Measurements from ENCODE around the gene TRDN. TPM values are rescaled to one million over a fixed set of nuclear protein-coding genes. Genes with fewer than 3 reads are reported as not detected.
A peak's percentile ranks its signal among the peaks of the same experiment; 100 is the strongest.

The TRDN gene
- total RNA-seq, 1 experiment from 2014 or later: 3.4 TPM

DNA sequence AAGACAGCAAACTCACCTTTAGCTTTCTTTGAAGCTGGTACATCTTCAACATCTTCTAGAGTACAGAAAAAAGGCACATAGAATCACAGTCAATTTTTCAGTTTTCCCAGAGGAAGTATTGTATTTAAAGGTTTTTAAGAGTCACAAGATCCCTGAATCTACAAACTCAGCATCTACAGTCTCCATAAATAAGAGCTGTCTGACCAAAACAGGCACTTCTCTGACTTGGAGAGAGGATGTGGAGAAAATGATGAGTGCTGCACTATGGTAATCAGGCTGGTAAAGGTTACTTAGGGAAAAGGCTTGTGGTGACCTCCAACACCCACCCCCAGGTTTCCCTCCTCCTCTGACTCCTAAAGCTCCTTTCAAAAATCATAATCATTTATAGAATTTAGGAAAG, 412.7 kb downstream of the TRDN start:
- DNase-seq: no peak
- H3K36me3 ChIP-seq (replicated peaks; ENCODE audit: control insufficient read depth, insufficient read depth, low read length): no peaks in the 10 kb centered on the region
- H3K27me3 ChIP-seq (ENCODE audit: control insufficient read depth, insufficient read depth, low read length): no peaks in the 10 kb centered on the region
- H3K4me3 ChIP-seq (ENCODE audit: insufficient read depth, low read depth, low read length): no peak overlapping the region

DNA sequence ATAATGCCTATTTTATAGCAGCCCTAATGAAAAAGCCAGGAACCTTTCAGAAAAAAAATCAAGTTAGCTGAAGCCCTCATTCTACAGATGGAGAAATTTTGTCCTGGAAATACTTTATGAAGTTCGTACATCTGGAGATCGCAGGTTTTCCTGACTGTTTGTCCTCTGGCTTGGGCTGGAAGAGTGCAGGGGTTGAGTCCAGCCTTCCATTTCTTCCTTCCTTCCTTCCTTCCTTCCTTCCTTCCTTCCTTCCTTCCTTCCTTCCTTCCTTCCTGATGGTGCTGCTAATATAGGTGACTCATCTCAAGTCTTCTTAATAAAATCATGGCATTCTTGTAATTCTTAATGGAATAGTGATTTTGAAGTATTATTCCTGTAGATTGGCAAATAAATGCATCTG, 413.3 kb downstream of the TRDN start:
- no peaks in the 10 kb centered on the region for H3K36me3 ChIP-seq (replicated peaks; ENCODE audit: control insufficient read depth, insufficient read depth, low read length)
- no peak for DNase-seq
- no peak overlapping the region for H3K4me3 ChIP-seq (ENCODE audit: insufficient read depth, low read depth, low read length)
- H3K27me3 ChIP-seq (ENCODE audit: control insufficient read depth, insufficient read depth, low read length): no peaks in the 10 kb centered on the region

DNA sequence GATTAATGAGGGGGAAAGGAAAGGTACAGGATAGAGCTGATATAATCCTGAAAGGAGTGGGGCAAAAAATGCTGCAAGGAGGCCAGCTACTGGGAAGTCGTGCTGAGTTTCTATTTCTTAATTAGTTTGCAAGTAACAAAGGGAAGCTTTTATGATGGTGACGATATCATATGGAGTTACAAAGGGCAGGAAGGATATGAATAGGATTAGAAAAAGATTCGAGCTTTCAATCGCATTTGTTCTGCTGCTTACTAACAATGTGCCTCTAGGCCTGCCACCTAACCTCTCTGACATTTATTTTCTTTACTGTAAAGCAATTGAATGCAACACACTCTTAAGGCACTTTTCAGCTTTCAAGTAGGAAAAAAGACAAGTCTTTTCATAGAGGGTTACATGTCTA, 421.5 kb downstream of the TRDN start:
- DNase-seq: no peak
- H3K27me3 ChIP-seq (ENCODE audit: control insufficient read depth, insufficient read depth, low read length): no peaks in the 10 kb centered on the region
- H3K36me3 ChIP-seq (replicated peaks; ENCODE audit: control insufficient read depth, insufficient read depth, low read length): no peaks in the 10 kb centered on the region
- H3K4me3 ChIP-seq (ENCODE audit: insufficient read depth, low read depth, low read length): no peak overlapping the region

DNA sequence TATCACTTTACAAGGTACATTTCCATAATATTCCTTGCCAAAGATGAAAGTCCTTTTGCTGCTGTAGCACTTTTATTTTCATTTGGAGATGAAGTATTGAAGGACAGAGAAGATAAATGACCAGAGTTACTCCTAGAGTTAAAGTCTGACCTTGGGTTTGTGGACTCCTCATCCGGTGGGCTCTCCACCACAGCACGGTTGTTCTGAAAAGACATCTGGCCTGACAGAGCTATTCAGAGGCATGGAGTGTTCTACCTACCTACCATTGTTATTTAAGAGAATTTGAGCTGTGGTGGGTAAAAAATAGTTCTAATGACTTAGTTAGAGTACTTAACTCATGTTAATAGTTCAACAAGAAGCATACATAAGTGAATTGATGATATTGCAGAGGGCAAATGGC, 422.3 kb downstream of the TRDN start:
- no peaks in the 10 kb centered on the region for H3K27me3 ChIP-seq (ENCODE audit: control insufficient read depth, insufficient read depth, low read length)
- no peak for DNase-seq
- H3K4me3 ChIP-seq (ENCODE audit: insufficient read depth, low read depth, low read length): no peak overlapping the region
- no peaks in the 10 kb centered on the region for H3K36me3 ChIP-seq (replicated peaks; ENCODE audit: control insufficient read depth, insufficient read depth, low read length)

DNA sequence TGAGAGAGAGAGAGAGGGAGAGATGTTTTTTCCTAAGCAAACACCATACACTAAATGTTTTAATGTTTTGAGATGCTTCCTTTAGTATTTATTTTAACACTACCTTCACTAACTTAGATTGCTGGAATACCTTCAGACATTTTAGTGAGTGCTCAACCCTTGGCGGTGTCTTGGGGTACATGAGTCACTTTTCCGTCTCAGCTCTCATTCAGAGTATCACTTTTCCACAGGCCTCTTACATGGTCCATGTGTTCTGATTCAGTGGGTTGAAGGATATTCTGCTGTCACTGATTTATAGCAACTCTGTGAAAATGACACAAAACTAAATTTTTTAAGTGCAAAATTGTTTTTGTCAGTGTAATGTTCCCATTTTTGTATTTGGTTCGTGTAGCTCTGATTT, 422.8 kb downstream of the TRDN start:
- Histone ChIP-seq H3K4me3 (ENCODE audit: insufficient read depth, low read depth, low read length) (no peak overlapping the region), H3K36me3 (replicated peaks; ENCODE audit: control insufficient read depth, insufficient read depth, low read length) (no peaks in the 10 kb centered on the region), H3K27me3 (ENCODE audit: control insufficient read depth, insufficient read depth, low read length) (no peaks in the 10 kb centered on the region)
- DNase-seq: no peak

DNA sequence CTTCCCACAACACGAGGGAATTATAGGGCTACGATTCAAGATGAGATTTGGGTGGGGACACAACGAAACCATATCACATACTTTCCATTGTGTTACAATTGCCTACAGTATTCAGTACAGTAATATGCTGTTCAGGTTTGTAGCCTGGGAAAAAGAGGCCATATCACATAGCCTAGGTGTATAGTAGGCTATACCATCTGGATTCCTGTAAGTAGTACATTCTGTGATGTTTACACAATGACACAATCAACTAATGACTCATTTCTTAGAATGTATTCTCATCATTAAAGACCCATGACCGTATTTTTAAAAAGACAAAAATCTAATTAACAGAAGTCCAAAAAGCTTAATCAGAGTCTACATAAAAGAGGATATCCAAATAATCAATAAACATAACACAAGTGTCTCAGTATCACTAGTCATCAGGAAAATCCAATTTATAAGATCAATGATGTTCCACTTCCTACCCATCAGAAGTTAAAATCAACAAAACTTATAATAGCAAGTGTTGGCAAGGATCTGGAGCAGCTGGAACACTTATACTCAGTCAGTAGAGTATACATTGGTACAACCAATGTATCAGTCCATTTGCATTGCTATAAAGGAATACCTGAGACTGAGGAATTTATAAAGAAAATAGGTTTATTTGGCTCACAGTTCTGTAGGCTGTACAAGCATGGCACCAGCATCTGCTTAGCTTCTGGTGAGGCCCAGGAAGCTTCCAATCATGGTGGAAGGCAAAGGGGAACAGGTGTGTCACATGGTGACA, 424.8 kb downstream of the TRDN start:
- no peaks in the 10 kb centered on the region for H3K36me3 ChIP-seq (replicated peaks; ENCODE audit: control insufficient read depth, insufficient read depth, low read length)
- no peak overlapping the region for H3K4me3 ChIP-seq (ENCODE audit: insufficient read depth, low read depth, low read length)
- no peaks in the 10 kb centered on the region for H3K27me3 ChIP-seq (ENCODE audit: control insufficient read depth, insufficient read depth, low read length)
- no peak for DNase-seq

DNA sequence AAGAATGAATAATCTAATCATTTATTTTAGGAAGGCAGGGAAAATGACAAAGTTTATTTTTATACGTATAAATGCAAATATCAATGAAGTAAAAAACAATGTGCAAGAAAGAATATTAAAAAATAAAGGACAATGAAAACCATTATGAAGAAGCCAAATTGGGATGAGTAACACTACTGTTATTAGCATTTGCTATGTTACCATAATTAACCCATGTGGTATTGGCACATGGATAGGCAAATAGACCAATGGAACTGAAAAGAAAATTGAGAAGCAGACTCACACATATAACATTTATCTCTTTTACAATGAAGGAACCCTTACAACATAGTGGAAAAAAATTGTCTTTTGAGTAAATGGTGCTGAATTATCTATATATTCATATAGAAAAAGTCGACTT, 426.1 kb downstream of the TRDN start:
- no peak for DNase-seq
- Histone ChIP-seq H3K27me3 (ENCODE audit: control insufficient read depth, insufficient read depth, low read length) (no peaks in the 10 kb centered on the region), H3K4me3 (ENCODE audit: insufficient read depth, low read depth, low read length) (no peak overlapping the region), H3K36me3 (replicated peaks; ENCODE audit: control insufficient read depth, insufficient read depth, low read length) (no peaks in the 10 kb centered on the region)

DNA sequence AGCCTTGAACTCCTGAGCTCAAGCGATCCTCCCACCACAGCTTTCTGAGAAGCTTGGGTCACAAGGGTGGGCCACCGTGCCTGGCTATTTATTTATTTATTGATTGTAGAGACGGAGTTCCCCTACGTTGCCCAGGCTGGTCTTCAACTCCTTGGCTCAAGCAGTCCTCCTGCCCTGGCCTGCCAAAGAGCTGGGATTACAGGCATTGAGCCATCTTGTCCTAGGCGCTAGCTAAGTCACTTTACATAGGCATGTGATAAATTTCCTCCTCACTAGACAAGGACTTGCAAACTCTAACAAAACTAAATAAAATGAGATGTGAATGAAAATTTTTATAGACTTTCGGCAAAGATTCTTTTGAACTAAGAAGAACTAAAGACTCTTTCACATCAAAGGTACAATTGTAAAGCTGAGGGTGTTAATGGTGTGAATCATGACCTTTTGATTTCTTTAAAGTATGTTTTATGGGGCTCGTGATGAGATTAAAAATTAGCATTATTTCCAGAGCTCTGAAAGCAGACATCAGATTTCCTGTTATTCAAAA, 428.7 kb downstream of the TRDN start:
- Histone ChIP-seq H3K36me3 (replicated peaks; ENCODE audit: control insufficient read depth, insufficient read depth, low read length) (no peaks in the 10 kb centered on the region), H3K27me3 (ENCODE audit: control insufficient read depth, insufficient read depth, low read length) (no peaks in the 10 kb centered on the region), H3K4me3 (ENCODE audit: insufficient read depth, low read depth, low read length) (no peak overlapping the region)
- DNase-seq: no peak

DNA sequence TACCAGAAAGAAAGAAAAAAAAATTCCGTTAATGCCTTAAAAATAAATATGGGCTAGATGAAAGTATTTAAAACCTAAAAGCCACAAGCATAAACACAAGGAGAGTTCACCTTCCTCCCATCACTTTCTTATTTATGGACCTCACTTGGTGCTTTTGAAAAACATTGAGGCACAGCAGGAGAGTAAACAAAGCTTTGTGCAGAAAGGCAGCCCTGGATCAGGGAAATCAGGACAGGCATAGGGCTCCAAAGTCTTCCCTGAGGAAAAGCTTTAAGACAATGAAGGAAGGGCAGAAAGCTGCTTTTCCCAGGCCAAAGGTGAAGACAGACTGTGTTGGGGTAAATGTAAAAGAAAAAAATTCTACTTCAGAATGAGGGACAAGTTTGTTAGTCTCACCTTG, 432.8 kb downstream of the TRDN start:
- H3K36me3 ChIP-seq (replicated peaks; ENCODE audit: control insufficient read depth, insufficient read depth, low read length): no peaks in the 10 kb centered on the region
- no peak overlapping the region for H3K4me3 ChIP-seq (ENCODE audit: insufficient read depth, low read depth, low read length)
- no peaks in the 10 kb centered on the region for H3K27me3 ChIP-seq (ENCODE audit: control insufficient read depth, insufficient read depth, low read length)
- DNase-seq: peak; percentile 55

DNA sequence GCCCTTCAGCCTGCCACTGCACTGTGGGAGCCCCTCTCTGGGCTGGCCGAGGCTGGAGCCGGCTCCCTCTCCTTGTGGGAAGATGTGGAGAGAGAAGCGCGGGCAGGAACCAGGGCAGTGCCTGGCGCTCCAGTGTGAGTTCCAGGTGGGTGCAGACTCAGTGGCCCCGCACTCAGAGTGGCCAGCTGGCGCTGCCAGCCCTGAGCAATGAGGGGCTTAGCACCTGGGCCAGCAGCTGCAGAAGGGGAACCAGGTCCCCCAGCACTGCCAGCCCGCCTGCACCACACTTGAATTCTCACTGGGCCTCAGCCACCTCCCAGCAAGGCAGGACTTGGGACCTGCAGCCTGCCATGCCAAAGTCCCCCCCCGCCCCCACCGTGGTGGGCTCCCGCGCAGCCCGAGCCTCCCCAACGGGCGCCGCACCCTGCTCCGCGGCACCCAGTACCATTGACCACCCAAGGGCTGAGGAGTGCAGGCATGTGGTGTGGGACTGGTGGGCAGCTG, 434.8 kb downstream of the TRDN start:
- no peak for DNase-seq
- Histone ChIP-seq H3K4me3 (ENCODE audit: insufficient read depth, low read depth, low read length) (no peak overlapping the region), H3K36me3 (replicated peaks; ENCODE audit: control insufficient read depth, insufficient read depth, low read length) (no peaks in the 10 kb centered on the region), H3K27me3 (ENCODE audit: control insufficient read depth, insufficient read depth, low read length) (no peaks in the 10 kb centered on the region)

DNA sequence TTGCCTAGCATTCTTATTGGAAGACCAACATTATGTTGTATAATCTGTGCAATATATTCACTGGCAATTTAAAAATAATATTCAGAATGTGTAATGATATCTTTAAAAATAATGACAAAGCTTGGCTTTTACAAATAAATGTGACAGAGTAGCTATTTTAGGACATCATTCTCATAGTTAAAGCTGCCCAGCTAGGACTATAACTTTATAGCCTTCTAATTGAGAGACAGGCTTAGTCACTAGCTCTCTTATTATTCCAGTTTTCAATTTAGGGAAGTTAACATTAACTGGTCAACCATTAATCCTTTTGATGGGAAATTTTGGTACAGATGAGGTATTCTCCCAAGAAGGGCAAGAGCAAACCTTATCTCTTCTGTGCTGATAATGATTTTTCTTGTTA, 443.5 kb downstream of the TRDN start:
- Histone ChIP-seq H3K36me3 (replicated peaks; ENCODE audit: control insufficient read depth, insufficient read depth, low read length) (no peaks in the 10 kb centered on the region), H3K4me3 (ENCODE audit: insufficient read depth, low read depth, low read length) (no peak overlapping the region), H3K27me3 (ENCODE audit: control insufficient read depth, insufficient read depth, low read length) (no peaks in the 10 kb centered on the region)
- no peak for DNase-seq

DNA sequence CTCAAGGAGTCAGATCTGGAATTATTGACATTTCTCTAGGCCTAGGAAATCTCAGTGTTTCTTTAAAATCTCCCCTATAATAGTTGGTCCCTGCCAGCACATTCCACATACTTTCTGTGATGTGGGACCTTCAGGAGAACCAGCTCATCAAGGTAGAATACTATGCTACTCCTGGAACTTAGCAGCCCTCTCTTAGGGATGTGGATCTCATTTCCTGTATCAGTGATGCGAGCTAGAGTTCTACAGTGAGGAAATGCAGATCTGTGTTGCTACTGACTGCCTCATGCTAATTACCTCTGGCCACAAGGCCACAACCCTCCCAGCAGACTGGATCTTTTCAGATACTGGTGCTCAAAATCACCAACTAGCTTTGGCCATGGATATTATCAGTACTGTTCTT, 446.9 kb downstream of the TRDN start:
- no peak overlapping the region for H3K4me3 ChIP-seq (ENCODE audit: insufficient read depth, low read depth, low read length)
- DNase-seq: no peak
- H3K36me3 ChIP-seq (replicated peaks; ENCODE audit: control insufficient read depth, insufficient read depth, low read length): no peaks in the 10 kb centered on the region
- no peaks in the 10 kb centered on the region for H3K27me3 ChIP-seq (ENCODE audit: control insufficient read depth, insufficient read depth, low read length)

DNA sequence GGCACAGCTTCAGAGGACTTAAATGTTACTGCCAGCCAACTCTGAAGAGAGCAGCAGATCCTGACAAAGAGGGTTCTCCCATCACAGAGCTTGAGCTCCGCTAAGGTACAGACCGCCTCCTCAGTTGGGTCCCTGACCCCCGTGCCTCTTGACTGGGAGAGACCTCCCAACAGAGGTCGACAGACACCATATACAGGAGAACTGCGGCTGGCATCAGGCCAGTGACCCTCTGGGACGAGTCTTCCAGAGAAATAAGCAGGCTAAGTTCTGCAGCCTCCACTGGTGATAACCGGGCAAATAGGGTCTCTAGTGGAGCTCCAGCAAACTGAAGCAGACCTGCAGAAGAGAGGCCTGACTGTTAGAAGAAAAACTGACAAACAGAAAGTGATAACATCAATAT, 453.8 kb downstream of the TRDN start:
- Histone ChIP-seq H3K36me3 (replicated peaks; ENCODE audit: control insufficient read depth, insufficient read depth, low read length) (no peaks in the 10 kb centered on the region), H3K27me3 (ENCODE audit: control insufficient read depth, insufficient read depth, low read length) (no peaks in the 10 kb centered on the region), H3K4me3 (ENCODE audit: insufficient read depth, low read depth, low read length) (no peak overlapping the region)
- no peak for DNase-seq

DNA sequence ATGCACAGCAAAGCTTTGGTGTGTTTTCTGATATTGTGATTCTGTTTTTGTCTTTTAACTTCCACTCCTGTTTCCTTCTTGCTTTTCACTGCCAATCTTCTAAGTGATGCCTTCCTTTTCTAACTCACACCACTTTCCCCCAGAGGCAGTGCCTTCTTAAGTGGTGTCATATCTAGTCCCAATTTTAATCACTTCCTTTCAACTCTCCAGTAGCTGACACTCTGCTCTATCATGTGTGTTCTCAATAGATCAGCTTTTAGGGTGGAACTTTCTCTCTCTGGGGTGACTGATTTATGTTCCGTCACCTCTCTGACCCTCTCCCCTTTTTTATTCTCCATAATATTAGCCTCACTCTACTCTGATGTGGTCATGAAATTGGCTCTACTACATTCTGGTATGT, 460.0 kb downstream of the TRDN start:
- Histone ChIP-seq H3K27me3 (ENCODE audit: control insufficient read depth, insufficient read depth, low read length) (no peaks in the 10 kb centered on the region), H3K36me3 (replicated peaks; ENCODE audit: control insufficient read depth, insufficient read depth, low read length) (no peaks in the 10 kb centered on the region), H3K4me3 (ENCODE audit: insufficient read depth, low read depth, low read length) (no peak overlapping the region)
- DNase-seq: no peak

DNA sequence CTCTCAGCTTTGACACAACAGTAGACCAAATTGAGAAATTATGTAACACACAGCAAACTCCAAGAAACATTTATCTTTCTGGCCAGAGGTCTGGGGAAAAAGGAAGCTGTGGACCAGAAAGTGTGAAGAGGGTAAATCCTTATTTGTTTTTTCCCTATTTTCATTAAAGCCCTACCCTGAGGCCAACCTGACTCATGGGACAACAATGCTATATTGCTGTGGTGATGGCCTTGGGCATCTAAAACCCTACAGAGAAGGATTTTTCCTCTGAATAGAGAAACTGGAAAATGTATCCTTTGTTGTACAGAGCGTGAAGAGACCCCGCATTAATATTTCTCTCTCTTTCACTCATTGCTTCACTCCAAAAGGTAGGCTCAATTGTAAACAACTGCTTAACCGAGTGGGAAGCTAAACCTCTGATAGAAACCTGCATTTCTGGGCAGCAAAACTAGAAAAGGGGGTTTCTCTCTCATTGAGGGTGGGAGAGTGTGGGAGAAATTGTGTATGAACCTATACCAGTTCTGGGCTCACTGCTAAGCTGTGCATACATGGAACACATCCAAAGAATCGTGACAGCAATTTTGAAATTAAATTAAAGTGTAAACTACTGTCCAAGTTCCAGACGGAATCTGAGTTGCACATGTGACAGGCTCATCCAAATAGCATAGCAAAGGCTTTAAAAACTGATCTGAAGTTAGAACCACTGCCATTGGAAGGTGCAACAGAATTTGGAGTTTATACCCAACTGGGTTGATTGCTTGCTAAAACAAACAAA, 465.2 kb downstream of the TRDN start:
- no peaks in the 10 kb centered on the region for H3K36me3 ChIP-seq (replicated peaks; ENCODE audit: control insufficient read depth, insufficient read depth, low read length)
- DNase-seq: no peak
- no peak overlapping the region for H3K4me3 ChIP-seq (ENCODE audit: insufficient read depth, low read depth, low read length)
- no peaks in the 10 kb centered on the region for H3K27me3 ChIP-seq (ENCODE audit: control insufficient read depth, insufficient read depth, low read length)

Data from H7 (cell line).